Measurements from ENCODE around the gene ABCD1.

ABCD1 gene

DNA sequence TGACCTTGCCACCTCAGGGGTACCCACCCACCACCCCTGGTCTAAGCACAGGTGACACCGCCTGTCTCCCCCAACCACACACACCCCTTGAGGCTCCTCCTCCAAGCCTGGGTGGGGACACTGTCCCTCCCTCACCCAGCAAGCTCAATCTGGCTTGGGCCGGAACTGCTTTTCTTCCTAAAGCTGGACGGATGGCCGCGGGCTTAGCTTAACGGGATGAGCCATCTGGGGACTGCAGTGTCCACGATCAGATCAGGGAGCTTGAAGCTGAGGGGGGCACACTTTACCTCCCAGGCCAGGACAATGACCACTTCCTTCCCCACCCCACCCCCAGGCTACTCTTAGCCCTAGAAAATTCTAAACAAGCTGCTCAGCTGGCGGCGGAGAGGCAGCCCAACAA, 37.9 kb upstream of the ABCD1 start:
- TF ChIP-seq, protein P1, sequence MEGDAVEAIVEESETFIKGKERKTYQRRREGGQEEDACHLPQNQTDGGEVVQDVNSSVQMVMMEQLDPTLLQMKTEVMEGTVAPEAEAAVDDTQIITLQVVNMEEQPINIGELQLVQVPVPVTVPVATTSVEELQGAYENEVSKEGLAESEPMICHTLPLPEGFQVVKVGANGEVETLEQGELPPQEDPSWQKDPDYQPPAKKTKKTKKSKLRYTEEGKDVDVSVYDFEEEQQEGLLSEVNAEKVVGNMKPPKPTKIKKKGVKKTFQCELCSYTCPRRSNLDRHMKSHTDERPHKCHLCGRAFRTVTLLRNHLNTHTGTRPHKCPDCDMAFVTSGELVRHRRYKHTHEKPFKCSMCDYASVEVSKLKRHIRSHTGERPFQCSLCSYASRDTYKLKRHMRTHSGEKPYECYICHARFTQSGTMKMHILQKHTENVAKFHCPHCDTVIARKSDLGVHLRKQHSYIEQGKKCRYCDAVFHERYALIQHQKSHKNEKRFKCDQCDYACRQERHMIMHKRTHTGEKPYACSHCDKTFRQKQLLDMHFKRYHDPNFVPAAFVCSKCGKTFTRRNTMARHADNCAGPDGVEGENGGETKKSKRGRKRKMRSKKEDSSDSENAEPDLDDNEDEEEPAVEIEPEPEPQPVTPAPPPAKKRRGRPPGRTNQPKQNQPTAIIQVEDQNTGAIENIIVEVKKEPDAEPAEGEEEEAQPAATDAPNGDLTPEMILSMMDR (IDR thresholded peaks at IDR 0.05; ENCODE audit: low read depth, low read length) = no peak
- H3K4me3 ChIP-seq (replicated peaks in 1 of 2; ENCODE audit: low read depth in 2 of 2, low read length in 2 of 2) = no peak overlapping the region
- no peak for DNase-seq (ENCODE audit: low read depth in 2 of 2)

DNA sequence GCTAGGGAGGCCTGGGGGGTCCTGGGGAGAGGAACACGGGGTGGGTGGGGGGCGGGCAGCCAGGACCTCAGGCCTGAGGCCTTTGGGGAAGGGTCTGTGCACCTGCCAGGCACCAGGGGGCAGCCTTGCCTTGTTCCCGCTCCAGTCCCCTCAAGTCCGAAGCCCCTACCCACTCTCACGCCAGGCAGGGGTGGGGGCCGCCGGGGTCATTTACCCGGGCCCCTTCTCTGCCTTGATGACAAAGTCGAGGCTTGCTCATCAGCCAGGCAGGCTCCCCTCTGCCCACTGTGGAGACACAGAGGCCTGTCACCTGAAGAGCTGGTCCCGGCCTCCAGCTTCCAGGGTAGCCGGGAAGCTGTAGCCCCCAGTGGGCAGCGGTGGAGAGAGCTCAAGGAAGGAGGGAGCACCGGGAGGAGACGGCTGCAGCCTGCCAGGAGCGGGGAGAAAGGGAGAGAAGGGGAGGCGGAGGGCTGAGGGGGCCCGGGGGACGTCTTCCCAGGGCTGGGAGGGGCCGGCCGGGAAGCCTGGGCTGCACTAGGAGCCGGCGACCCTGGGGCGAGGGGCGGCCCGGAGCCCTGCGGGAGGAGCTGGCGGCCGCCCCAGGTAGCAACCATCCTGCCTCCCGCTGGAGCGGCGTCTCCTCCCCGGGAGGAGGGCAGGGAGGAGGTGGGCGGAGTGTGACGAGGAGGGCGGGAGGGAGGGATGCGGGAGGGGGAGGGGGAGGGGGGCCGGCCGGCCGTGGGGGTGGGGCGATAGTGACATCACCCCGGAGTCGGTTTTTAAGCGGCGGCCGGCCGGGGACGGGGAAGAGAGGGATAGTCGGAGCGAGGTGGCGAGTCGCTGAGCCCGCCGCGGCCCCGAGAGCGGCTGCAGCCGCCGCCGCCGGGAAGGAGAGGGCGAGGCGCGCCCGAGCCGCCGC, 37.3 kb upstream of the ABCD1 start, which contains the start of gene SLC6A8:
Gene SLC6A8, plus strand, starts transcription at position 806 of the 919 bp plus-strand sequence. CDS start 649 bp downstream, outside the sequence.
- DNase-seq (ENCODE audit: low read depth in 2 of 2) = peak; percentile 54 to 76
- TF ChIP-seq, protein P1 (IDR thresholded peaks at IDR 0.05; ENCODE audit: low read depth, low read length) = no peak
- peak within 1 kb of the TSS; percentile 39 to 52 for H3K4me3 ChIP-seq (replicated peaks in 1 of 2; ENCODE audit: low read depth in 2 of 2, low read length in 2 of 2)

DNA sequence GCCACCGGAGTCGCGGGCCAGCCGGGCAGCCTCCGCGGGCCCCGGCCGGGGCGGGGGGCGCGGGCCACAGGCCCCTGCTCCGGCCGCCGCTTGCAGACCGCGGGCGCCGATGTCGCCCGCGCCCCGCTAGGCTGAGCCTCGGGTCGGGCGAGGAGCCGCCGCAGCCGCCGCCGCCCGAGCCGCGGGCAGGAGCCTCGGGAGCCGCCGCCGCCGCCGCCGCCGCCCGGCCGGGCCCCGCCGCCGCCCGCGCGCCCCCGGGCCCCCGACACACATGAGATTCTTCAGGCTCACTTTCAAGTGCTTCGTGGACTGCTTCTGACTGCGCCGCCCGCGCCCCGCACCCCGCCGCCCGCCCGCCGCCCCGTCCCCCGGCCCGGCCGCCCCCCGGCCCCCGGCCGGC, 36.6 kb upstream of the ABCD1 start:
- H3K4me3 ChIP-seq (replicated peaks in 1 of 2; ENCODE audit: low read depth in 2 of 2, low read length in 2 of 2) = no peak overlapping the region
- TF ChIP-seq, protein P1 (IDR thresholded peaks at IDR 0.05; ENCODE audit: low read depth, low read length) = no peak

DNA sequence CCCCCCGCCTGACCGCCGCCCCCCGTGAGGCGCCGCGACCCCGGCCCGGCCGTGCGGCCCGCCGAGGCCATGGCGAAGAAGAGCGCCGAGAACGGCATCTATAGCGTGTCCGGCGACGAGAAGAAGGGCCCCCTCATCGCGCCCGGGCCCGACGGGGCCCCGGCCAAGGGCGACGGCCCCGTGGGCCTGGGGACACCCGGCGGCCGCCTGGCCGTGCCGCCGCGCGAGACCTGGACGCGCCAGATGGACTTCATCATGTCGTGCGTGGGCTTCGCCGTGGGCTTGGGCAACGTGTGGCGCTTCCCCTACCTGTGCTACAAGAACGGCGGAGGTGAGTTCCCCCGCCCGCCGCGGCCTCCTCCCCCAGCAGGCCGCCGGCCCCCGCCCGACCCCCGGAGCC, 36.1 kb upstream of the ABCD1 start:
- H3K4me3 ChIP-seq (replicated peaks in 1 of 2; ENCODE audit: low read depth in 2 of 2, low read length in 2 of 2) = peak overlapping the region; percentile 39 to 52
- DNase-seq (ENCODE audit: low read depth in 2 of 2) = no peak
- TF ChIP-seq, protein P1 (IDR thresholded peaks at IDR 0.05; ENCODE audit: low read depth, low read length) = no peak

More for the DNA sequence above, 36.6 kb upstream of the ABCD1 start:
- DNase-seq (ENCODE audit: low read depth in 2 of 2) = no peak

DNA sequence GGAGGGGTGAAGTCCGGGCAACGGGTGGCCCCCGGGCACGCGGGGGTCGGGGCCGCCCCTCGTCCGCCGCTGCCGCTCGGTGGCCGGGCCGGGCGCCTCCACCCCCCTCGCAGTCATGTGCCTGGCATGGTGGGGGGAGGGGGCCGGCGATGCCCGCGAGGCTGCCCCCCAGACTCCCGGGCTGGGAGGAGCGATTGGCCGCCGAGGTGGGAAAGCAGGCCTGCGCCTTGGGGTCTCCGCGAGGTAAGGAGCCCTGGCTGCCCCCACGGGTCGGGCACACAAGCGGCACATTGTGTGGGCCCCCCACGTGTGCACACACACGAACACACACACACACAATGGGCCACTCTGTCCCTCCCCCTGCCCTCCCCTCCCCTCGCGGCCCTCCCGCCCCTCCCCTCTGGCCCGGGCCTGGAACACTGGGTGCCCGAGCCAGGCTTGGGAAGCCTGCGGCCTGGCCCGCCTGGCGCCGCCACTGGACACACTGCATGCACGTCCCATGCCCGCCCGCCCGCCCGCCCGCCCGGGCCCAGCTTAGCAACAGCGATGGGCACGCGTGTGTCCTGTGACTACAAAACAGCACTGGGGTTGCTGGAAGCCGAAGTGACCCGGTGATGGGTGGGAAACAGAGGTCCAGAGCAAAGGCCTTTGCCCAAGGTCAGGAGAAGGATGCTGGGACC, 35.6 kb upstream of the ABCD1 start:
- H3K4me3 ChIP-seq (replicated peaks in 1 of 2; ENCODE audit: low read depth in 2 of 2, low read length in 2 of 2) = peak overlapping the region; percentile 41 to 52
- DNase-seq (ENCODE audit: low read depth in 2 of 2) = peak; percentile 12 to 44
- TF ChIP-seq, protein P1 (IDR thresholded peaks at IDR 0.05; ENCODE audit: low read depth, low read length) = no peak

DNA sequence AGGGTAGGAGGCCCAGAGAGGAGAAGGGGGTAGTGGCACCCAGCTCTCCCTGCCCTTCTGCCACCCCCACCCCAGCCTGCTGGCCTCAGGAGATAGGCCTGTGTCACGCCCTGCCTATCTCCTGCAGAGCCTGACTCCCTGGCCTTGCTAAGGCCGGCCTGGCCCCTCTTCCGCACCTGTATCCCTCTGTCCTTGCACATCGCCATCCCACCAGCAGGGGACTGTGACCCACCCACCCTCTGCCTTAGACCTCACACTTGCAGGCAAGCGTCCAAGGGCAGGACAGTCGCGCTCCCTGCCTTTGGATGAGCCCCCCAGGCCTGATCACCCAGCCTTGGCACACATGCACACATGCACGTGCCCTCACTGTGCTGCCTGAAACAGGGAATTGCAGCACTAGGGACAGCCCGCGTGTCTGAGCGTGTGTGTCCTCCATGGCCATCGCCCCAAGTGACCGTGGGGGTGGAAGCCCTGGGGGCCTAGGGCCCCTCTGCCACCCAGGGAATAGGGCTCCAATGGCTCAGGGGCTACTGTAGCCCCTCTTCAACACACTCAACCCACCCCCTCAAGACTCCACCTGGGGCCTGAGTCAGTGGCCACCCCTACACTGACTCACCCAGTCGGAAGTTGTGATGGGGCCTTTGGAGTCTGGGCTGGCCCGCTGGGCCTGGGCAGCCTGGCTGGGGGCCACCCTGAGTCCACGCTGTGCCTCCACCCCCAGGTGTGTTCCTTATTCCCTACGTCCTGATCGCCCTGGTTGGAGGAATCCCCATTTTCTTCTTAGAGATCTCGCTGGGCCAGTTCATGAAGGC, 34.8 kb upstream of the ABCD1 start:
- peak overlapping the region; percentile 19 to 41 for H3K4me3 ChIP-seq (replicated peaks in 1 of 2; ENCODE audit: low read depth in 2 of 2, low read length in 2 of 2)
- TF ChIP-seq, protein P1 (IDR thresholded peaks at IDR 0.05; ENCODE audit: low read depth, low read length) = peak; percentile 2
- peak in 1 of 2 donors; percentile 16 for DNase-seq (ENCODE audit: low read depth in 2 of 2)
